K562 (cell line): ENCODE data around the gene KCP. TPM values are rescaled to one million over a fixed set of nuclear protein-coding genes. Genes with fewer than 3 reads are reported as not detected.

Experiments
- BCLAF1 ChIP-seq, 2 experiments: fragments of 450-650 bp in 1 of 2; IDR thresholded peaks; 2 replicates each; pipeline ENCODE4 v1.6.1; 2011 to 2017; ENCODE audit warnings: low read depth in 2 of 2, antibody characterized with exemption in 1 of 2, borderline replicate concordance in 1 of 2, low read length in 1 of 2, mild to moderate bottlenecking in 1 of 2, mixed read lengths in 1 of 2; ENCODE audit not compliant: control insufficient read depth in 1 of 2
- ZBTB11 ChIP-seq, 3 experiments: fragments of 200-800 bp in 1 of 3; fragments of 250-450 bp in 1 of 3; fragments of 450-650 bp in 1 of 3; sonication (Bioruptor Pico) in 1 of 3; sonication (Bioruptor generic) in 1 of 3; formaldehyde crosslinking in 1 of 3; IDR thresholded peaks; 2 replicates each; pipeline versions ENCODE4 v1.6.1 to v1.8.0; 2016 to 2022; ENCODE audit warnings: mild to moderate bottlenecking in 2 of 3, missing genetic modification characterization in 2 of 3, missing compliant biosample characterization in 1 of 3, moderate library complexity in 1 of 3
- ZBTB26 ChIP-seq: fragments of 450-650 bp; formaldehyde crosslinking; IDR thresholded peaks from 2 replicates; pipeline ENCODE4 v1.4.0; 2022; ENCODE audit warnings: missing genetic modification characterization
- ZBTB43 ChIP-seq: sonication (generic); formaldehyde crosslinking; IDR thresholded peaks from 2 replicates; pipeline ENCODE4 v1.8.0; 2023; ENCODE audit warnings: mild to moderate bottlenecking, missing genetic modification reagents
- ZNF41 ChIP-seq: fragments of 250-450 bp; sonication (Bioruptor Pico); conservative IDR thresholded peaks from 2 replicates; pipeline ENCODE4 v1.4.0; 2020; ENCODE audit warnings: mild to moderate bottlenecking
- ZNF561 ChIP-seq: fragments of 450-650 bp; formaldehyde crosslinking; conservative IDR thresholded peaks from 2 replicates; pipeline ENCODE4 v1.4.0; 2020; ENCODE audit warnings: mild to moderate bottlenecking, moderate library complexity
- ZNF584 ChIP-seq: fragments of 200-800 bp; sonication (Bioruptor generic); IDR thresholded peaks from 2 replicates; pipeline ENCODE4 v1.6.1; 2016; ENCODE audit warnings: low read depth, mild to moderate bottlenecking, missing genetic modification characterization, missing compliant biosample characterization
- ZNF589 ChIP-seq: fragments of 200-800 bp; sonication (Bioruptor generic); IDR thresholded peaks from 2 replicates; pipeline ENCODE4 v1.6.1; 2016; ENCODE audit warnings: low read depth, missing genetic modification characterization, missing compliant biosample characterization
- polyA plus RNA-seq, 8 experiments: library from polyadenylated mRNA; depleted of rRNA in 4 of 8; stranded (reverse) in 5 of 8; unstranded in 3 of 8; fragments of >200 nt; fragmentation: Nextera tagmentation in 2 of 8; fragmentation: Illumina TruSeq in 1 of 8; extraction: Ambion mirVana in 2 of 8; extraction: Trizol in 1 of 8; gene quantifications; 2 replicates each; pipeline versions ENCODE4 v1.2.1 to v1.2.3, GENCODE V29; 2011 to 2014; ENCODE audit warnings: inconsistent platforms in 1 of 8, missing spikeins in 1 of 8
- total RNA-seq, 7 experiments: library from RNA; depleted of rRNA in 6 of 7; stranded (reverse); fragments of >200 nt in 6 of 7; fragmentation: Illumina TruSeq in 2 of 7; extraction: Trizol in 2 of 7; gene quantifications; 2 replicates each; pipeline versions ENCODE4 v1.2.1 to v1.2.3, GENCODE V29; 2011 to 2021; ENCODE audit warnings: low replicate concordance in 1 of 7

The KCP gene
- total and polyA plus RNA-seq, 9 of the 15 experiments (the other 6 are each of a cell fraction or from before 2014, with no cell fraction given) = 0.06 to 0.17 (median 0.12) TPM; not detected in 3

- TF ChIP-seq ZBTB43 (CRISPR knock-in tag) (no peak), BCLAF1 (IDR thresholded peaks at IDR 0.05; ENCODE audit: borderline replicate concordance in 1 of 2, control insufficient read depth in 1 of 2, low read depth in 2 of 2, low read length in 1 of 2) (no peak), ZNF589 (CRISPR knock-in tag) (no peak), ZBTB26 (CRISPR knock-in tag) (no peak), ZNF41 (CRISPR knock-in tag) (no peak), ZBTB11 (CRISPR knock-in tag; IDR thresholded peaks at IDR 0.05) (no peak), ZNF561 (CRISPR knock-in tag) (no peak), ZNF584 (CRISPR knock-in tag) (no peak; the same call in 1 of the 2 replicates)
Measured at GRCh38 chr7:128863433-128863989, 47.0 kb downstream of the KCP start (continued).
